ENCODE data around the gene LAMC1. TPM values are rescaled to one million over a fixed set of nuclear protein-coding genes. Genes with fewer than 3 reads are reported as not detected.

LAMC1 gene
- polyA plus RNA-seq, 1 donor (not counting 4 experiments of a cell fraction or from before 2014, with no cell fraction given): 66.6 TPM

GRCh38 chr1:182984138-182984537, 39.1 kb upstream of the LAMC1 start:
- TF ChIP-seq EZH2 (IDR thresholded peaks at IDR 0.05; ENCODE audit: low read length): no peak
- TF ChIP-seq CTCF (optimal IDR thresholded peaks at IDR 0.05 in 1 of 3, IDR thresholded peaks at IDR 0.05 in 1 of 3, conservative IDR thresholded peaks at IDR 0.05 in 1 of 3; ENCODE audit: extremely low read depth in 1 of 3, insufficient read depth in 2 of 3, low read length in 3 of 3): no peak
- FAIRE-seq (no peak), DNase-seq (ENCODE audit: low read depth, low spot score) (no peak)
- Histone ChIP-seq H3K4me3 (ENCODE audit: control insufficient read depth in 2 of 3, extremely low read depth in 1 of 3, insufficient read depth in 2 of 3, low read depth in 1 of 3, low read length in 3 of 3) (no peak overlapping the region), H3K79me2 (ENCODE audit: control insufficient read depth, insufficient read depth, low read length) (no peaks in the 10 kb centered on the region), H2AFZ (ENCODE audit: control insufficient read depth, low read length) (no peak overlapping the region), H3K9me1 (ENCODE audit: control insufficient read depth, extremely low read depth, insufficient read depth, low read length) (no peaks in the 10 kb centered on the region), H3K27me3 (ENCODE audit: control insufficient read depth, extremely low read depth, insufficient read depth, low read length) (no peaks in the 10 kb centered on the region), H3K27ac (ENCODE audit: control insufficient read depth, insufficient read depth, low read length) (no peak overlapping the region), H3K36me3 (ENCODE audit: control insufficient read depth in 2 of 2, extremely low read depth in 1 of 2, insufficient read depth in 2 of 2, low read length in 2 of 2) (no peaks in the 10 kb centered on the region), H3K4me2 (ENCODE audit: control insufficient read depth, extremely low read depth, insufficient read depth, low read depth, low read length) (no peak overlapping the region), H3K4me1 (ENCODE audit: control insufficient read depth, extremely low read depth, insufficient read depth, low read length) (no peaks in the 10 kb centered on the region), H4K20me1 (ENCODE audit: control insufficient read depth, extremely low read depth, insufficient read depth, low read length) (no peaks in the 10 kb centered on the region), H3K9ac (ENCODE audit: control insufficient read depth, extremely low read depth, insufficient read depth, low read length) (no peak overlapping the region), H3K9me3 (ENCODE audit: control insufficient read depth, low read depth, low read length) (no peaks in the 10 kb centered on the region)
- dilution Hi-C loops (cut with MboI; ENCODE audit: extremely low pct_ligation_motif_present, low sequenced_read_pairs): no loop called here

DNA sequence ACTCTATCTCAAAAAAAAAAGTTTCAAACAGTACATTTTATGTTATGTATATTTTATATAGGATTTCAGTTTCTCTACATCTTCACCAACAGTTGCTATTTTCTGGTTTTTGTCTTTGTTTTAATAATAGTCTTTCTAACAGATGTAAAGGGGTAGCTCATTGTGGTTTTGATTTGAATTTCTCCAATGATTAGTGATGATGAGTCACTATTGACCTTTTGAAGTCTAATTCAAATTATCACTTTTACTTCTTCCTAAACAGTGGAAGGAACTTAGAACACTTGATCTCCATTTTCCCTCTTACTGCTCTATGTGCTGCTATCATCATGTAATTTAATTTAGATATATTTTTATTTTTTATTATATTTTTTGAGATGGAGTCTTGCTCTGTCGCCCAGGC, 38.6 kb upstream of the LAMC1 start:
- no peak overlapping the region for H2AFZ ChIP-seq (ENCODE audit: control insufficient read depth, low read length)
- no peak for FAIRE-seq
- no peak overlapping the region for H3K4me2 ChIP-seq (ENCODE audit: control insufficient read depth, extremely low read depth, insufficient read depth, low read depth, low read length)
- DNase-seq (ENCODE audit: low read depth, low spot score): no peak
- H3K9ac ChIP-seq (ENCODE audit: control insufficient read depth, extremely low read depth, insufficient read depth, low read length): no peak overlapping the region
- no peak overlapping the region for H3K4me3 ChIP-seq (ENCODE audit: control insufficient read depth in 2 of 3, extremely low read depth in 1 of 3, insufficient read depth in 2 of 3, low read depth in 1 of 3, low read length in 3 of 3)
- H3K4me1 ChIP-seq (ENCODE audit: control insufficient read depth, extremely low read depth, insufficient read depth, low read length): no peaks in the 10 kb centered on the region
- no peak overlapping the region for H3K27ac ChIP-seq (ENCODE audit: control insufficient read depth, insufficient read depth, low read length)
- no peaks in the 10 kb centered on the region for H3K27me3 ChIP-seq (ENCODE audit: control insufficient read depth, extremely low read depth, insufficient read depth, low read length)
- no peak for TF ChIP-seq CTCF (optimal IDR thresholded peaks at IDR 0.05 in 1 of 3, IDR thresholded peaks at IDR 0.05 in 1 of 3, conservative IDR thresholded peaks at IDR 0.05 in 1 of 3; ENCODE audit: extremely low read depth in 1 of 3, insufficient read depth in 2 of 3, low read length in 3 of 3)
- no peak for TF ChIP-seq EZH2 (IDR thresholded peaks at IDR 0.05; ENCODE audit: low read length)
- no peaks in the 10 kb centered on the region for H3K36me3 ChIP-seq (ENCODE audit: control insufficient read depth in 2 of 2, extremely low read depth in 1 of 2, insufficient read depth in 2 of 2, low read length in 2 of 2)
- no peaks in the 10 kb centered on the region for H4K20me1 ChIP-seq (ENCODE audit: control insufficient read depth, extremely low read depth, insufficient read depth, low read length)
- H3K79me2 ChIP-seq (ENCODE audit: control insufficient read depth, insufficient read depth, low read length): no peaks in the 10 kb centered on the region
- dilution Hi-C loops (cut with MboI; ENCODE audit: extremely low pct_ligation_motif_present, low sequenced_read_pairs): no loop called here
- no peaks in the 10 kb centered on the region for H3K9me3 ChIP-seq (ENCODE audit: control insufficient read depth, low read depth, low read length)
- H3K9me1 ChIP-seq (ENCODE audit: control insufficient read depth, extremely low read depth, insufficient read depth, low read length): no peaks in the 10 kb centered on the region

All from keratinocyte (primary cell).